Measurements from ENCODE around the gene STXBP1.

DNA sequence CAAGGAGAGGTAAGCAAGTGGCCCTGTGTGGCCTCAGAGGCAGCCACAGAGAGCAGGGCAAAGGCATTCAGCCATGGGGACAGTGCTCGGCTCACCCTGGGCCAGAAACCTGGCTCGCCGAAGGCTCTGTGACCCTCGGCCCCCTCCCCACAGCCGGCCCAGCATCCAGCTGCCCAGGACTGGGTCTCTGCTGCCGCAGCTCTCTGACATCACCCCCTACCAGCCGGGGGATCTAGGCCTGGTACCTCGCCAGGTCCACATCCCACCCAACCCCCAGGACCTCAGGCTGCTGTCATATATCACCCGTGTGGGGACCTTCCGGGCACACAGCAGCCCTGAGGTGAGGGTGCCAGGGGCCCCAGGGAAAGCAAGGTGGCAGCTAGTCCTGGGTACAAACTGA, 100.8 kb downstream of the STXBP1 start:
- TF ChIP-seq, protein P1, sequence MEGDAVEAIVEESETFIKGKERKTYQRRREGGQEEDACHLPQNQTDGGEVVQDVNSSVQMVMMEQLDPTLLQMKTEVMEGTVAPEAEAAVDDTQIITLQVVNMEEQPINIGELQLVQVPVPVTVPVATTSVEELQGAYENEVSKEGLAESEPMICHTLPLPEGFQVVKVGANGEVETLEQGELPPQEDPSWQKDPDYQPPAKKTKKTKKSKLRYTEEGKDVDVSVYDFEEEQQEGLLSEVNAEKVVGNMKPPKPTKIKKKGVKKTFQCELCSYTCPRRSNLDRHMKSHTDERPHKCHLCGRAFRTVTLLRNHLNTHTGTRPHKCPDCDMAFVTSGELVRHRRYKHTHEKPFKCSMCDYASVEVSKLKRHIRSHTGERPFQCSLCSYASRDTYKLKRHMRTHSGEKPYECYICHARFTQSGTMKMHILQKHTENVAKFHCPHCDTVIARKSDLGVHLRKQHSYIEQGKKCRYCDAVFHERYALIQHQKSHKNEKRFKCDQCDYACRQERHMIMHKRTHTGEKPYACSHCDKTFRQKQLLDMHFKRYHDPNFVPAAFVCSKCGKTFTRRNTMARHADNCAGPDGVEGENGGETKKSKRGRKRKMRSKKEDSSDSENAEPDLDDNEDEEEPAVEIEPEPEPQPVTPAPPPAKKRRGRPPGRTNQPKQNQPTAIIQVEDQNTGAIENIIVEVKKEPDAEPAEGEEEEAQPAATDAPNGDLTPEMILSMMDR (IDR thresholded peaks at IDR 0.05) = no peak
- TF ChIP-seq POLR2A (IDR thresholded peaks at IDR 0.05) = no peak

All from right lobe of liver (tissue), 4 donors.